CD14-positive monocyte (primary cell): ENCODE data around the gene CLCN2. TPM values are rescaled to one million over a fixed set of nuclear protein-coding genes. Genes with fewer than 3 reads are reported as not detected.

Source experiments
- DNase-seq, 3 donors: peaks; one replicate each; pipeline ENCODE4 v3.0.0-alpha.2; 2011 to 2022
- H2AFZ ChIP-seq: 2 replicates; pipeline ENCODE4 v1.6.0; 2012; ENCODE audit warnings: mild to moderate bottlenecking, low read depth, low read length, inconsistent platforms; ENCODE audit not compliant: insufficient read depth, poor library complexity, severe bottlenecking
- H3K27ac ChIP-seq, 2 donors: 1 replicate in 1 of 2; 2 replicates in 1 of 2; pipeline ENCODE4 v1.5.1; 2012 to 2013; ENCODE audit warnings: low read length in 2 of 2, control low read depth in 1 of 2, inconsistent platforms in 1 of 2, low read depth in 1 of 2, mild to moderate bottlenecking in 1 of 2
- H3K27me3 ChIP-seq, 2 donors: one replicate each; pipeline versions ENCODE4 v1.6.0 to v1.6.1; 2011 to 2013; ENCODE audit warnings: low read length in 2 of 2; ENCODE audit not compliant: control insufficient read depth in 2 of 2, insufficient read depth in 2 of 2
- H3K36me3 ChIP-seq, 2 donors: replicated peaks in 1 of 2; 1 replicate in 1 of 2; 2 replicates in 1 of 2; pipeline versions ENCODE4 v1.5.1 to v1.6.1; 2012 to 2013; ENCODE audit warnings: low read length in 2 of 2, control low read depth in 1 of 2, inconsistent platforms in 1 of 2, mild to moderate bottlenecking in 1 of 2; ENCODE audit not compliant: insufficient read depth in 2 of 2, control insufficient read depth in 1 of 2
- H3K4me1 ChIP-seq, 2 donors: 1 replicate in 1 of 2; 2 replicates in 1 of 2; pipeline versions ENCODE4 v1.5.1 to v1.6.1; 2012 to 2013; ENCODE audit warnings: low read length in 2 of 2, control low read depth in 1 of 2, inconsistent platforms in 1 of 2, mild to moderate bottlenecking in 1 of 2, moderate library complexity in 1 of 2; ENCODE audit not compliant: insufficient read depth in 2 of 2, control insufficient read depth in 1 of 2
- H3K4me2 ChIP-seq: replicated peaks from 2 replicates; pipeline ENCODE3; 2012; ENCODE audit warnings: low read length, moderate library complexity, mild to moderate bottlenecking; ENCODE audit not compliant: poor library complexity, severe bottlenecking; ENCODE audit errors: extremely low read depth
- H3K4me3 ChIP-seq, 3 experiments: fragments of 200-600 bp in 1 of 3; sonication (generic) in 1 of 3; replicated peaks in 1 of 3; 1 replicate in 2 of 3; 2 replicates in 1 of 3; pipeline ENCODE4 v1.5.1; 2011 to 2013; ENCODE audit warnings: low read length in 3 of 3, mild to moderate bottlenecking in 3 of 3, control low read depth in 2 of 3, low read depth in 2 of 3, inconsistent platforms in 1 of 3, moderate library complexity in 1 of 3
- H3K79me2 ChIP-seq: 2 replicates; pipeline ENCODE4 v1.6.0; 2012; ENCODE audit warnings: mild to moderate bottlenecking, control low read depth, inconsistent platforms, low read length, moderate library complexity; ENCODE audit not compliant: insufficient read depth
- H3K9ac ChIP-seq: 2 replicates; pipeline ENCODE4 v1.6.0; 2017; ENCODE audit warnings: low read length, mild to moderate bottlenecking; ENCODE audit not compliant: insufficient read depth, poor library complexity, severe bottlenecking
- H3K9me3 ChIP-seq, 2 donors: replicated peaks in 1 of 2; 1 replicate in 1 of 2; 2 replicates in 1 of 2; pipeline versions ENCODE4 v1.5.1 to v1.6.1; 2012 to 2013; ENCODE audit warnings: low read length in 2 of 2, control low read depth in 1 of 2; ENCODE audit not compliant: control insufficient read depth in 1 of 2, insufficient read depth in 1 of 2
- H4K20me1 ChIP-seq: 2 replicates; pipeline ENCODE4 v1.6.0; 2012; ENCODE audit warnings: mild to moderate bottlenecking, low read length, control low read depth, moderate library complexity; ENCODE audit not compliant: insufficient read depth
- H3K27ac Mint-ChIP-seq, 7 donors: one replicate each; pipeline ENCODE4 v1.8.0; 2020; ENCODE audit warnings: mild to moderate bottlenecking in 7 of 7, mixed read lengths in 7 of 7, moderate library complexity in 6 of 7, inconsistent platforms in 2 of 7
- H3K27me3 Mint-ChIP-seq, 3 donors: one replicate each; pipeline ENCODE4 v1.8.0; 2021 to 2022; ENCODE audit warnings: low read depth in 3 of 3, mild to moderate bottlenecking in 3 of 3, mixed read lengths in 3 of 3, moderate library complexity in 3 of 3, inconsistent platforms in 1 of 3
- H3K36me3 Mint-ChIP-seq, 2 donors: one replicate each; pipeline ENCODE4 v1.8.0; 2020; ENCODE audit warnings: mixed read lengths in 2 of 2, inconsistent platforms in 1 of 2, mild to moderate bottlenecking in 1 of 2
- H3K4me1 Mint-ChIP-seq: one replicate; pipeline ENCODE4 v1.8.0; 2020; ENCODE audit warnings: mild to moderate bottlenecking, mixed read lengths
- H3K4me3 Mint-ChIP-seq, 2 donors: one replicate each; pipeline ENCODE4 v1.8.0; 2020; ENCODE audit warnings: mild to moderate bottlenecking in 2 of 2, mixed read lengths in 2 of 2, moderate library complexity in 1 of 2
- H3K9me3 Mint-ChIP-seq, 7 donors: one replicate each; pipeline ENCODE4 v1.8.0; 2020 to 2022; ENCODE audit warnings: mixed read lengths in 7 of 7, mild to moderate bottlenecking in 6 of 7, moderate library complexity in 6 of 7, inconsistent platforms in 2 of 7
- WGBS: methylation state at CpG from one replicate; pipeline ENCODE4 v1.1.5; 2013; ENCODE audit warnings: missing lambda C conversion rate; ENCODE audit not compliant: insufficient coverage; 5-methylcytosine and 5-hydroxymethylcytosine counted together
- intact Hi-C, 2 donors: fragments of 100-400 bp; cut with micrococcal nuclease; formaldehyde crosslinking; loops; one replicate each; pipeline versions ENCODE4 v1.15.0 to v1.15.1; 2023
- polyA plus RNA-seq, 3 donors: library from polyadenylated mRNA; depleted of rRNA in 1 of 3; unstranded in 2 of 3; stranded (reverse) in 1 of 3; fragments of 300-500 nt in 2 of 3; fragments of >200 nt in 1 of 3; fragmentation: Illumina TruSeq in 2 of 3; gene quantifications; 1 replicate in 2 of 3; 2 replicates in 1 of 3; pipeline ENCODE4 v1.2.3, GENCODE V29; 2012 to 2021
- TF ChIP-seq, protein P1 (sequence below): fragments of 200-600 bp; IDR thresholded peaks from one replicate; pipeline ENCODE4 v1.8.0; 2022; ENCODE audit warnings: antibody characterized with exemption, mild to moderate bottlenecking

The CLCN2 gene
- polyA plus RNA-seq, 3 donors, result 0.16 to 2.7 TPM; not detected in 1

- H3K27me3 Mint-ChIP-seq, result peaks cover 0 to 2% (median under 1%) of the 10 kb centered on the region in 3 donors
- peak overlapping the region in 5 of 7 donors; percentile 6 to 81 (median 49) for H3K27ac Mint-ChIP-seq
- H3K9ac ChIP-seq, result no peak overlapping the region
- H3K36me3 ChIP-seq, result peaks cover 96% of the 10 kb centered on the region in 2 donors
- H3K79me2 ChIP-seq, result peaks cover 63% of the 10 kb centered on the region
- H3K4me3 Mint-ChIP-seq, result no peak overlapping the region
- H2AFZ ChIP-seq, result no peak overlapping the region
- H3K27me3 ChIP-seq, result no peaks in the 10 kb centered on the region
- peaks cover 99 to 100% of the 10 kb centered on the region in 2 donors for H3K36me3 Mint-ChIP-seq
- intact Hi-C loops, result no loop called here
- H3K4me1 ChIP-seq, result peaks cover 31 to 32% of the 10 kb centered on the region in 2 donors
- TF ChIP-seq, protein P1, sequence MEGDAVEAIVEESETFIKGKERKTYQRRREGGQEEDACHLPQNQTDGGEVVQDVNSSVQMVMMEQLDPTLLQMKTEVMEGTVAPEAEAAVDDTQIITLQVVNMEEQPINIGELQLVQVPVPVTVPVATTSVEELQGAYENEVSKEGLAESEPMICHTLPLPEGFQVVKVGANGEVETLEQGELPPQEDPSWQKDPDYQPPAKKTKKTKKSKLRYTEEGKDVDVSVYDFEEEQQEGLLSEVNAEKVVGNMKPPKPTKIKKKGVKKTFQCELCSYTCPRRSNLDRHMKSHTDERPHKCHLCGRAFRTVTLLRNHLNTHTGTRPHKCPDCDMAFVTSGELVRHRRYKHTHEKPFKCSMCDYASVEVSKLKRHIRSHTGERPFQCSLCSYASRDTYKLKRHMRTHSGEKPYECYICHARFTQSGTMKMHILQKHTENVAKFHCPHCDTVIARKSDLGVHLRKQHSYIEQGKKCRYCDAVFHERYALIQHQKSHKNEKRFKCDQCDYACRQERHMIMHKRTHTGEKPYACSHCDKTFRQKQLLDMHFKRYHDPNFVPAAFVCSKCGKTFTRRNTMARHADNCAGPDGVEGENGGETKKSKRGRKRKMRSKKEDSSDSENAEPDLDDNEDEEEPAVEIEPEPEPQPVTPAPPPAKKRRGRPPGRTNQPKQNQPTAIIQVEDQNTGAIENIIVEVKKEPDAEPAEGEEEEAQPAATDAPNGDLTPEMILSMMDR, result no peak
- no peak overlapping the region for H3K4me2 ChIP-seq
- DNase-seq, result no peak
- no peak overlapping the region for H3K4me3 ChIP-seq
- peaks cover 0 to 2% (median 0%) of the 10 kb centered on the region in 7 donors for H3K9me3 Mint-ChIP-seq
- peaks cover 33% of the 10 kb centered on the region for H3K4me1 Mint-ChIP-seq
- peak overlapping the region in 1 of 2 donors; percentile 36 for H3K27ac ChIP-seq
- no peaks in the 10 kb centered on the region for H3K9me3 ChIP-seq
- 100% methylated on average over 12 of the region's 13 CpGs for WGBS
- peaks cover 85% of the 10 kb centered on the region for H4K20me1 ChIP-seq
Measured at GRCh38 chr3:184325269-184325668, 36.1 kb downstream of the CLCN2 start.

GRCh38 chr3:184323696-184324095 lies 37.7 kb downstream of the CLCN2 start:
- H3K79me2 ChIP-seq, result peaks cover 78% of the 10 kb centered on the region
- peaks cover 0 to 2% (median 2%) of the 10 kb centered on the region in 3 donors for H3K27me3 Mint-ChIP-seq
- intact Hi-C loops, result no loop called here
- H3K9me3 ChIP-seq, result no peaks in the 10 kb centered on the region
- H3K9ac ChIP-seq, result no peak overlapping the region
- DNase-seq, result no peak
- H3K36me3 ChIP-seq, result peaks cover 81% of the 10 kb centered on the region in 2 donors
- 99% methylated on average over 8 of the region's 8 CpGs for WGBS
- H3K36me3 Mint-ChIP-seq, result peaks cover 84 to 86% of the 10 kb centered on the region in 2 donors
- peaks cover 45 to 48% of the 10 kb centered on the region in 2 donors for H3K4me1 ChIP-seq
- H3K9me3 Mint-ChIP-seq, result peaks cover 0 to 2% (median 0%) of the 10 kb centered on the region in 7 donors
- no peak overlapping the region for H3K4me2 ChIP-seq
- H3K27me3 ChIP-seq, result no peaks in the 10 kb centered on the region
- H3K4me1 Mint-ChIP-seq, result peaks cover 47% of the 10 kb centered on the region
- no peak overlapping the region for H2AFZ ChIP-seq
- TF ChIP-seq, protein P1, result no peak
- peaks cover 79% of the 10 kb centered on the region for H4K20me1 ChIP-seq
- H3K4me3 ChIP-seq, result no peak overlapping the region
- peak overlapping the region in 1 of 2 donors; percentile 89 for H3K27ac ChIP-seq
- H3K4me3 Mint-ChIP-seq, result no peak overlapping the region
- H3K27ac Mint-ChIP-seq, result peak overlapping the region; percentile 42 to 97 (median 93)
